Stomach (tissue), 19 donors: Measurements from ENCODE around the gene MLLT10. TPM values are rescaled to one million over a fixed set of nuclear protein-coding genes. Genes with fewer than 3 reads are reported as not detected.
A peak's percentile ranks its signal among the peaks of the same experiment; 100 is the strongest.

Source experiments
- DNase-seq, 2 donors: peaks; one replicate each; pipeline versions ENCODE4 v3.0.0 to v3.0.0-alpha.2; 2013 to 2019
- H3K27ac ChIP-seq, 5 donors: fragments of 200-600 bp in 4 of 5; sonication (generic) in 4 of 5; one replicate each; pipeline ENCODE4 v1.5.1; 2013 to 2019; ENCODE audit warnings: mild to moderate bottlenecking in 1 of 5, moderate library complexity in 1 of 5
- H3K27me3 ChIP-seq, 3 donors: fragments of 200-600 bp; sonication (generic); one replicate each; pipeline ENCODE4 v1.5.1; 2017 to 2019; ENCODE audit warnings: mixed run types in 1 of 3
- H3K36me3 ChIP-seq, 4 donors: fragments of 200-600 bp; sonication (generic); 1 replicate in 3 of 4; 2 replicates in 1 of 4; pipeline ENCODE4 v1.5.1; 2016 to 2019
- H3K4me1 ChIP-seq, 4 donors: fragments of 200-600 bp; sonication (generic); one replicate each; pipeline ENCODE4 v1.5.1; 2016 to 2019
- H3K4me3 ChIP-seq, 4 donors: fragments of 200-600 bp; sonication (generic) in 3 of 4; one replicate each; pipeline ENCODE4 v1.5.1; 2016 to 2019; ENCODE audit warnings: mild to moderate bottlenecking in 1 of 4
- H3K9me3 ChIP-seq, 4 donors: fragments of 200-600 bp; sonication (generic); one replicate each; pipeline ENCODE4 v1.5.1; 2016 to 2019
- EP300 ChIP-seq: sonication (generic); formaldehyde crosslinking; IDR thresholded peaks from one replicate; pipeline ENCODE4 v1.6.1; 2017; ENCODE audit warnings: antibody characterized with exemption
- POLR2A ChIP-seq, 4 donors: fragments of 450-650 bp; IDR thresholded peaks; one replicate each; pipeline ENCODE4 v1.6.1; 2016; ENCODE audit warnings: antibody characterized with exemption in 4 of 4, control low read depth in 2 of 4, mild to moderate bottlenecking in 1 of 4, moderate library complexity in 1 of 4
- POLR2AphosphoS5 ChIP-seq, 3 donors: sonication (generic); formaldehyde crosslinking; IDR thresholded peaks; one replicate each; pipeline ENCODE4 v1.6.1; 2016; ENCODE audit warnings: antibody characterized with exemption in 3 of 3
- WGBS, 5 donors: extraction: QIAGEN DNeasy Blood & Tissue Kit in 3 of 5; methylation state at CpG; one replicate each; pipeline versions ENCODE4 v1.1.5 to v1.1.7; 2013 to 2018; 5-methylcytosine and 5-hydroxymethylcytosine counted together
- intact Hi-C: fragments of 100-400 bp; cut with DNase I; formaldehyde crosslinking; loops from one replicate; pipeline ENCODE4 v1.15.1; 2023; ENCODE audit warnings: low total_unique reads
- long read RNA-seq, 10 donors: transcript quantifications; one replicate each; lab custom pipeline, GENCODE V29; 2026
- polyA plus RNA-seq, 3 donors: library from polyadenylated mRNA; stranded (reverse); fragments of 200-250 nt; gene quantifications; one replicate each; pipeline ENCODE4 v1.2.3, GENCODE V29; 2013
- total RNA-seq, 5 donors: library from RNA; depleted of rRNA; stranded (reverse); fragments of >200 nt; gene quantifications; one replicate each; pipeline versions ENCODE4 v1.1.0 to v1.2.3, GENCODE V29; 2014 to 2016
- TF ChIP-seq, protein P1 (sequence below), 7 experiments: fragments of 450-650 bp in 4 of 7; fragments of 200-600 bp in 3 of 7; sonication (generic) in 3 of 7; IDR thresholded peaks; one replicate each; pipeline ENCODE4 v1.5.1; 2016 to 2019; ENCODE audit warnings: antibody characterized with exemption in 7 of 7, control low read depth in 2 of 7, mild to moderate bottlenecking in 1 of 7
- donor health status: healthy with polysubstance abuse.
- donor health status: Bipolar disorder and iron deficiency.
- donor health status: healthy.

The MLLT10 gene
- total RNA-seq, result 10 to 100 TPM; 22.2 to 76.9 (median 34.4) TPM
- polyA plus RNA-seq, result 10 to 100 TPM; 12.8 to 22.1 (median 13.7) TPM
- long read RNA-seq, donor 1, result 0 reads
- long read RNA-seq, donor 2, partial matches to known transcripts, result 7 of 7 reads
- long read RNA-seq, donor 2, other reads (novel, unspliced or antisense), result 0 of 7 reads
- long read RNA-seq, donor 3, partial matches to known transcripts, result 15 of 15 reads
- long read RNA-seq, donor 3, other reads (novel, unspliced or antisense), result 0 of 15 reads
- long read RNA-seq, donor 4, partial matches to known transcripts, result 0 of 1 reads
- long read RNA-seq, donor 4, other reads (novel, unspliced or antisense), result 0 of 1 reads
- long read RNA-seq, donor 5, result 0 reads
- long read RNA-seq, donor 6, partial matches to known transcripts, result 8 of 8 reads
- long read RNA-seq, donor 6, other reads (novel, unspliced or antisense), result 0 of 8 reads
- long read RNA-seq, donor 7, result 0 reads
- long read RNA-seq, donor 8, partial matches to known transcripts, result 0 of 1 reads
- long read RNA-seq, donor 8, other reads (novel, unspliced or antisense), result 0 of 1 reads
- long read RNA-seq, donor 9, result 0 reads
- long read RNA-seq, donor 10, partial matches to known transcripts, result 0 of 1 reads
- long read RNA-seq, donor 10, other reads (novel, unspliced or antisense), result 0 of 1 reads

GRCh38 chr10:21533467-21534279, at the start of gene MLLT10:
Gene MLLT10, plus strand, starts transcription at chr10:21534232. Its CDS starts 413 bp downstream, at chr10:21534645.
- Histone ChIP-seq H3K9me3 (no peaks in the 10 kb centered on the region), H3K27ac (peak within 1 kb of the TSS; percentile 94 to 100 (median 98)), H3K27me3 (no peaks in the 10 kb centered on the region), H3K36me3 (peaks cover 0 to 23% (median 19%) of the 10 kb centered on the region in 4 donors), H3K4me1 (peaks cover 15 to 49% (median 30%) of the 10 kb centered on the region in 4 donors), H3K4me3 (peak within 1 kb of the TSS; percentile 86 to 95 (median 88))
- intact Hi-C loops, result no loop called here
- TF ChIP-seq POLR2AphosphoS5 (IDR thresholded peaks at IDR 0.05) (peak; percentile 42 to 81 (median 55)), EP300 (no peak), POLR2A (IDR thresholded peaks at IDR 0.05) (peak in 1 of 4 donors; percentile 11)
- TF ChIP-seq, protein P1, sequence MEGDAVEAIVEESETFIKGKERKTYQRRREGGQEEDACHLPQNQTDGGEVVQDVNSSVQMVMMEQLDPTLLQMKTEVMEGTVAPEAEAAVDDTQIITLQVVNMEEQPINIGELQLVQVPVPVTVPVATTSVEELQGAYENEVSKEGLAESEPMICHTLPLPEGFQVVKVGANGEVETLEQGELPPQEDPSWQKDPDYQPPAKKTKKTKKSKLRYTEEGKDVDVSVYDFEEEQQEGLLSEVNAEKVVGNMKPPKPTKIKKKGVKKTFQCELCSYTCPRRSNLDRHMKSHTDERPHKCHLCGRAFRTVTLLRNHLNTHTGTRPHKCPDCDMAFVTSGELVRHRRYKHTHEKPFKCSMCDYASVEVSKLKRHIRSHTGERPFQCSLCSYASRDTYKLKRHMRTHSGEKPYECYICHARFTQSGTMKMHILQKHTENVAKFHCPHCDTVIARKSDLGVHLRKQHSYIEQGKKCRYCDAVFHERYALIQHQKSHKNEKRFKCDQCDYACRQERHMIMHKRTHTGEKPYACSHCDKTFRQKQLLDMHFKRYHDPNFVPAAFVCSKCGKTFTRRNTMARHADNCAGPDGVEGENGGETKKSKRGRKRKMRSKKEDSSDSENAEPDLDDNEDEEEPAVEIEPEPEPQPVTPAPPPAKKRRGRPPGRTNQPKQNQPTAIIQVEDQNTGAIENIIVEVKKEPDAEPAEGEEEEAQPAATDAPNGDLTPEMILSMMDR (IDR thresholded peaks at IDR 0.05), result peak in 3 of 7 experiments; percentile 35 to 50 (median 39)
- peak; percentile 93 to 99 for DNase-seq
- WGBS, 5 donors, result 0 to 1% (median 1%) methylated on average over 18 to 69 of the region's 74 CpGs

DNA sequence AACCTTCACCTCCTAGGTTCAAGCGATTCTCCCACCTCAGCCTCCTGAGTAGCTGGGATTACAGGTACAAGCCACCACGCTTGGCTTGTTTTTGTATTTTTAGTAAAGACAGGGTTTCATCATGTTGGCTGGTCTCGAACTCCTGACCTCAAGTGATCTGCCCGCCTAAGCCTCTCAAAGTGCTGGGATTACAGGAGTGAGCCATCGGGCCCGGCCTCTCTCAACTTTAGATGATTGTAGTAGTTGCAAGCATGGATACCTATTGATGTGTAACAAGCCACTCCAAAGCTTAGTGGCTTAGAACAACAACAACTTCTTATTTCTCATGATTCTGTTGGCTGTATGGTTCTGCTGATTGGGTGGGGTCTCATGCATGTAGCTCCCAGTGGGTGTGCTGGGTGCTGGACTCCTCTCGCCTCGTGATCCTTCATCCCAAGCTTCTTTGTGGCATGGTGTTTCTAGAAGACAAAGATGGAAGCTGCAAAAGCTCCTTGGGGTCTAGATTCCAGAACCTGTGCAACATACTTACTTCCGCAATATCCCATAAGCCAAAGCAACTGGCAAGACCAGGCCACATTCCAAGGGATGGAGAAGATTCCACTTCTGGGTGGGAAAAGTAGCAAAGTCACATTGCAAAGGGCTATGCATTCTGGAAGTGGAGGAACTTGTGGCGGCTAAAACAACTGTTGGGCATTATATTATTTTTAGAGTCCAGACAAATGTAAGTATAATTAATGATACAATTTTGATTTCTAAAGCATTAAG, 46.4 kb upstream of the MLLT10 start:
- 94 to 97% (median 96%) methylated on average over 10 of the region's 10 CpGs for WGBS, 5 donors
- no peak overlapping the region for H3K27ac ChIP-seq
- intact Hi-C loops, result no loop called here
- no peaks in the 10 kb centered on the region for H3K27me3 ChIP-seq
- TF ChIP-seq EP300, result no peak
- TF ChIP-seq POLR2A (IDR thresholded peaks at IDR 0.05), result no peak
- TF ChIP-seq, protein P1 (IDR thresholded peaks at IDR 0.05), result no peak
- no peak for TF ChIP-seq POLR2AphosphoS5 (IDR thresholded peaks at IDR 0.05)
- H3K9me3 ChIP-seq, result no peaks in the 10 kb centered on the region
- no peaks in the 10 kb centered on the region for H3K36me3 ChIP-seq
- DNase-seq, result no peak
- H3K4me1 ChIP-seq, result no peaks in the 10 kb centered on the region
- no peak overlapping the region for H3K4me3 ChIP-seq

DNA sequence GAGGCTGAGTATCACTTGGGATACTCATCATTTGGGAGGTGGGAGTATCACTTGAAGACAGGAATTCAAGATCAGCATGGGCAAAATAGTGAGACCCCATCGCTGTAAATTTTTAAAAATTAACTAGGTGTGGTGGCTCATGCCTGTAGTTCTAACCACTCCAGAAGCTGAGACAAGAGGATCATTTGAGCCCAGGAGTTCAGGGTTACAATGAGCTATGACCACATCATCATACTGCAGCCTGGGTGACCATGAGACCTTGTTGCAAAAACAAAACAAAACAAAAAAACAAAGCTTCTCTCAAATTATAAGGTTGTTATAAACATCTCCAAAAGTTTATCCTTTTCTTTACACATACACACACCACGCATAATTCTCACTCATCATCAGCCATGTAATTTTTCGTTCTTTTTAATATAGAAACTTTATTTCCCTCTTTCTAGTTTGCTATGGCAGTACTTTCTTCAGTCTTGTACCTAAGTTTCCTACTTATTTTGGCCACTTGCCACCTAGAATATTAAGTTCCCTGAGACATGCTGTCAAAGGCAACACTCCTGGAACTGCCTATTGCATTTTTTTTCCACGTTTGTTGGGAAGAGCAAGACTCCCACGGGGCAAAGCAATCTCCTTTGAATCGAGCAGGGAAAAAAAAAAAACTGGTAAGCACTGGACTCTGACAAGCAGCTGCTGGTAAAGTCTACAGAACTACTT, 45.6 kb upstream of the MLLT10 start:
- H3K4me1 ChIP-seq, result no peaks in the 10 kb centered on the region
- 50 to 55% (median 51%) methylated on average over 6 of the region's 6 CpGs for WGBS, 5 donors
- intact Hi-C loops, result no loop called here
- H3K27me3 ChIP-seq, result no peaks in the 10 kb centered on the region
- no peaks in the 10 kb centered on the region for H3K9me3 ChIP-seq
- no peaks in the 10 kb centered on the region for H3K36me3 ChIP-seq
- no peak overlapping the region for H3K4me3 ChIP-seq
- TF ChIP-seq EP300, result no peak
- no peak for TF ChIP-seq POLR2AphosphoS5 (IDR thresholded peaks at IDR 0.05)
- no peak for TF ChIP-seq POLR2A (IDR thresholded peaks at IDR 0.05)
- TF ChIP-seq, protein P1 (IDR thresholded peaks at IDR 0.05), result no peak
- no peak for DNase-seq
- no peak overlapping the region for H3K27ac ChIP-seq
